HEK293 (cell line): Measurements from ENCODE around the gene CACNA1C.

Experiments used
- AEBP2 ChIP-seq: fragments of 450-650 bp; formaldehyde crosslinking; IDR thresholded peaks from 2 replicates; pipeline ENCODE4 v1.5.1; 2016; ENCODE audit warnings: missing biosample characterization, missing genetic modification characterization, borderline replicate concordance
- CTCF ChIP-seq: fragments of 450-650 bp; formaldehyde crosslinking; IDR thresholded peaks from 2 replicates; pipeline ENCODE4 v1.5.1; 2016; ENCODE audit warnings: missing biosample characterization, missing genetic modification characterization
- EGR2 ChIP-seq: fragments of 450-650 bp; formaldehyde crosslinking; IDR thresholded peaks from 2 replicates; pipeline ENCODE4 v1.5.1; 2016; ENCODE audit warnings: low read depth, missing biosample characterization, missing genetic modification characterization
- FEZF1 ChIP-seq: fragments of 450-650 bp; formaldehyde crosslinking; IDR thresholded peaks from 2 replicates; pipeline ENCODE4 v1.5.1; 2016; ENCODE audit warnings: missing biosample characterization, missing genetic modification characterization
- GLIS1 ChIP-seq: fragments of 450-650 bp; formaldehyde crosslinking; IDR thresholded peaks from 2 replicates; pipeline ENCODE4 v1.5.1; 2016; ENCODE audit warnings: missing biosample characterization, missing genetic modification characterization
- IKZF3 ChIP-seq: fragments of 450-650 bp; IDR thresholded peaks from 2 replicates; pipeline ENCODE4 v1.5.0; 2018; ENCODE audit warnings: missing biosample characterization, mild to moderate bottlenecking, missing genetic modification characterization, moderate library complexity
- INSM2 ChIP-seq: fragments of 450-650 bp; formaldehyde crosslinking; IDR thresholded peaks from 2 replicates; pipeline ENCODE4 v1.5.1; 2016; ENCODE audit warnings: missing biosample characterization, missing genetic modification characterization
- KLF10 ChIP-seq: fragments of 450-650 bp; IDR thresholded peaks from 2 replicates; pipeline ENCODE4 v1.5.1; 2018; ENCODE audit warnings: missing biosample characterization, mild to moderate bottlenecking, missing genetic modification characterization
- OSR2 ChIP-seq: fragments of 450-650 bp; formaldehyde crosslinking; IDR thresholded peaks from 2 replicates; pipeline ENCODE4 v1.5.1; 2016; ENCODE audit warnings: missing biosample characterization, missing genetic modification characterization
- SP2 ChIP-seq: fragments of 450-650 bp; formaldehyde crosslinking; IDR thresholded peaks from 2 replicates; pipeline ENCODE4 v1.5.1; 2016; ENCODE audit warnings: missing biosample characterization, missing genetic modification characterization
- TRIM28 ChIP-seq: IDR thresholded peaks from 2 replicates; pipeline ENCODE4 v1.6.1; 2011; ENCODE audit warnings: low read length, control low read depth, borderline replicate concordance
- YY2 ChIP-seq: fragments of 450-650 bp; formaldehyde crosslinking; IDR thresholded peaks from 2 replicates; pipeline ENCODE4 v1.5.1; 2016; ENCODE audit warnings: missing biosample characterization, missing genetic modification characterization
- ZBTB44 ChIP-seq: fragments of 450-650 bp; IDR thresholded peaks from 2 replicates; pipeline ENCODE4 v1.5.1; 2018; ENCODE audit warnings: missing biosample characterization, mild to moderate bottlenecking, missing genetic modification characterization
- ZBTB8A ChIP-seq: fragments of 450-650 bp; formaldehyde crosslinking; IDR thresholded peaks from 2 replicates; pipeline ENCODE4 v1.5.1; 2016; ENCODE audit warnings: missing biosample characterization, missing genetic modification characterization
- ZEB2 ChIP-seq: fragments of 450-650 bp; formaldehyde crosslinking; IDR thresholded peaks from 2 replicates; pipeline ENCODE4 v1.5.1; 2016; ENCODE audit warnings: missing biosample characterization, missing genetic modification characterization
- ZFP37 ChIP-seq: fragments of 450-650 bp; formaldehyde crosslinking; IDR thresholded peaks from 2 replicates; pipeline ENCODE4 v1.5.1; 2016; ENCODE audit warnings: missing biosample characterization, missing genetic modification characterization
- ZNF10 ChIP-seq: fragments of 450-650 bp; formaldehyde crosslinking; IDR thresholded peaks from 2 replicates; pipeline ENCODE4 v1.5.1; 2017; ENCODE audit warnings: missing biosample characterization, missing genetic modification characterization
- ZNF112 ChIP-seq: fragments of 450-650 bp; formaldehyde crosslinking; IDR thresholded peaks from 2 replicates; pipeline ENCODE4 v1.5.0; 2017; ENCODE audit warnings: missing biosample characterization, missing genetic modification characterization
- ZNF114 ChIP-seq: fragments of 450-650 bp; formaldehyde crosslinking; IDR thresholded peaks from 2 replicates; pipeline ENCODE4 v1.5.0; 2017; ENCODE audit warnings: missing biosample characterization, missing genetic modification characterization
- ZNF132 ChIP-seq: fragments of 450-650 bp; formaldehyde crosslinking; IDR thresholded peaks from 2 replicates; pipeline ENCODE4 v1.5.1; 2017; ENCODE audit warnings: missing biosample characterization, missing genetic modification characterization, borderline replicate concordance
- ZNF146 ChIP-seq: fragments of 450-650 bp; formaldehyde crosslinking; IDR thresholded peaks from 2 replicates; pipeline ENCODE4 v1.5.1; 2016; ENCODE audit warnings: missing biosample characterization, missing genetic modification characterization
- ZNF19 ChIP-seq: fragments of 450-650 bp; formaldehyde crosslinking; IDR thresholded peaks from 2 replicates; pipeline ENCODE4; 2016; ENCODE audit warnings: missing biosample characterization, missing genetic modification characterization, low read depth
- ZNF202 ChIP-seq: fragments of 450-650 bp; formaldehyde crosslinking; IDR thresholded peaks from 2 replicates; pipeline ENCODE4 v1.5.1; 2016; ENCODE audit warnings: missing biosample characterization, missing genetic modification characterization, borderline replicate concordance
- ZNF211 ChIP-seq: fragments of 450-650 bp; formaldehyde crosslinking; IDR thresholded peaks from 2 replicates; pipeline ENCODE4 v1.5.1; 2016; ENCODE audit warnings: low read depth, missing biosample characterization, missing genetic modification characterization
- ZNF335 ChIP-seq: fragments of 450-650 bp; formaldehyde crosslinking; conservative IDR thresholded peaks from 2 replicates; pipeline ENCODE4 v1.5.1; 2016; ENCODE audit warnings: missing biosample characterization, missing genetic modification characterization
- ZNF354C ChIP-seq: fragments of 450-650 bp; formaldehyde crosslinking; IDR thresholded peaks from 2 replicates; pipeline ENCODE4 v1.5.1; 2016; ENCODE audit warnings: missing biosample characterization, missing genetic modification characterization, low read depth, borderline replicate concordance
- ZNF449 ChIP-seq: fragments of 450-650 bp; formaldehyde crosslinking; IDR thresholded peaks from 2 replicates; pipeline ENCODE4 v1.5.1; 2017; ENCODE audit warnings: missing biosample characterization, mild to moderate bottlenecking, missing genetic modification characterization, moderate library complexity
- ZNF48 ChIP-seq: fragments of 450-650 bp; formaldehyde crosslinking; IDR thresholded peaks from 2 replicates; pipeline ENCODE4 v1.5.1; 2016; ENCODE audit warnings: missing biosample characterization, missing genetic modification characterization
- ZNF571 ChIP-seq: fragments of 450-650 bp; formaldehyde crosslinking; IDR thresholded peaks from 2 replicates; pipeline ENCODE4 v1.5.0; 2017; ENCODE audit warnings: missing biosample characterization, missing genetic modification characterization
- ZNF654 ChIP-seq: fragments of 450-650 bp; formaldehyde crosslinking; IDR thresholded peaks from 2 replicates; pipeline ENCODE4 v1.5.1; 2016; ENCODE audit warnings: low read depth, missing biosample characterization, missing genetic modification characterization
- ZNF747 ChIP-seq: fragments of 450-650 bp; formaldehyde crosslinking; IDR thresholded peaks from 2 replicates; pipeline ENCODE4 v1.5.1; 2016; ENCODE audit warnings: missing biosample characterization, missing genetic modification characterization
- ZSCAN16 ChIP-seq: fragments of 450-650 bp; formaldehyde crosslinking; IDR thresholded peaks from 2 replicates; pipeline ENCODE4 v1.5.1; 2016; ENCODE audit warnings: missing biosample characterization, missing genetic modification characterization
- ZXDB ChIP-seq: fragments of 450-650 bp; formaldehyde crosslinking; IDR thresholded peaks from 2 replicates; pipeline ENCODE4 v1.5.1; 2016; ENCODE audit warnings: missing biosample characterization, missing genetic modification characterization

CACNA1C gene

GRCh38 chr12:2034633-2035430 is 18.0 kb upstream of the CACNA1C start (continued):
- TF ChIP-seq ZNF354C (tag by site-specific recombination) (no peak), YY2 (tag by site-specific recombination) (0 out of 2 replicates have a peak, but pooled peaks have one; percentile 26), CTCF (tag by site-specific recombination) (peak; percentile 86), ZEB2 (peak; percentile 90), INSM2 (tag by site-specific recombination) (0 out of 2 replicates have a peak, but pooled peaks have one; percentile 26), ZNF449 (tag by site-specific recombination) (0 out of 2 replicates have a peak, but pooled peaks have one; percentile 14), ZNF571 (tag by site-specific recombination) (no peak), ZNF747 (tag by site-specific recombination) (no peak), TRIM28 (peak; percentile 74; the same call in 1 of the 2 replicates), ZNF48 (tag by site-specific recombination) (no peak), EGR2 (tag by site-specific recombination) (no peak), ZNF19 (tag by site-specific recombination) (no peak), ZNF146 (no peak), KLF10 (tag by site-specific recombination) (peak; percentile 66; the same call in 1 of the 2 replicates), GLIS1 (tag by site-specific recombination) (peak; percentile 23; the same call in 1 of the 2 replicates), FEZF1 (tag by site-specific recombination) (no peak), ZNF335 (tag by site-specific recombination) (peak; percentile 81), ZNF654 (tag by site-specific recombination) (0 out of 2 replicates have a peak, but pooled peaks have one; percentile 25), ZBTB8A (tag by site-specific recombination) (peak; percentile 54; the same call in 1 of the 2 replicates), ZBTB44 (peak; percentile 66; the same call in 1 of the 2 replicates), ZSCAN16 (tag by site-specific recombination) (no peak), IKZF3 (peak; percentile 84), ZNF202 (tag by site-specific recombination) (no peak), ZFP37 (tag by site-specific recombination) (0 out of 2 replicates have a peak, but pooled peaks have one; percentile 42), ZNF211 (tag by site-specific recombination) (no peak), SP2 (no peak), ZNF132 (no peak), ZXDB (tag by site-specific recombination) (0 out of 2 replicates have a peak, but pooled peaks have one; percentile 24), ZNF112 (no peak), AEBP2 (tag by site-specific recombination) (0 out of 2 replicates have a peak, but pooled peaks have one; percentile 8), ZNF10 (tag by site-specific recombination) (peak; percentile 61), ZNF114 (tag by site-specific recombination) (no peak), OSR2 (tag by site-specific recombination) (no peak)
